Measurements from ENCODE around the gene TMEM258.

The TMEM258 gene

DNA sequence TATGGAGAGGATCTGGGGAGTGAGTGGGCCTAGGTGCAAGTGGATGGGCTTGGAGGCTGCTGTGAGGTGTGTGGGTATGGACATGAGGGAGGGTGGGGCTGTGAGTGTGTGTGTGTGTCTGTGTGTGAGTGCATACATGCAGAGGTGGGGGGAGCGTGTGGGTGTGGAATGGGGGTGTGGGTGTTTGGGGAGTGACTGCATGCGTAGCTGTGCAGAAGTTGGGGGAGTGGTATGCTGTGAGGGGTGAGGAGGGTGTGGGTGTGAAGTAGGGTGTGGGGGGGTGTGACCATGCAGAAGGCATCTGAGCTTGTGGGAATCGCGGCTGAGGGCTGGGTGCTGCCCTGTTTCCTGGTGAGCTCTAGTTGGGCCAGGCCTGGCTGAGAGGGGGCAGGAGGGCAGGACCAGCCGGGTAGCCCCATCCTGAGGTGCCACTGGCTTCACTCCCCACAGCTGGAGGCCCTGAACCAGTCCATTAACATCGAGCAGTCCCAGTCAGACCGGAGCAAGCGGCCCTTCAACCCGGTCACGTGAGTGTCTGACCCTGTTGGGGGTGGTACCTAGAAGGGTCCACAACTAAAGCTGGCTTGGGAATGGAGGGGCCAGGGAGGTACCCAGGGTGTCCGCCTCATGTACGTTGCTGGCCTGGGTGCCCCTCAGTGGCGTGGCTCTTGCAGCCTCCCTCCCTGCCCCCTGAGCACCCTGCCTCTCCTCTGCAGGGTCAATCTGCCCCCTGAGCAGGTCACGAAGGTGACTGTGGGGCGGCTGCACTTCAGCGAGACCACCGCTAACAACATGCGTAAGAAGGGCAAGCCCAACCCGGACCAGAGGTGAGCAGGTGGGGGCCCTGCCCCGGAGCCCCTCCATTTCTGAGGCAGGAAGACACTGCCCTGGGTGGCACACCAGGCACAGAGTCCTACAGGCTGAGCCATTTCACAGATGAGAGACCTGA lies 16.5 kb downstream of the TMEM258 start:
- no peak for DNase-seq (ENCODE audit: low read depth)
- TF ChIP-seq, protein P1, sequence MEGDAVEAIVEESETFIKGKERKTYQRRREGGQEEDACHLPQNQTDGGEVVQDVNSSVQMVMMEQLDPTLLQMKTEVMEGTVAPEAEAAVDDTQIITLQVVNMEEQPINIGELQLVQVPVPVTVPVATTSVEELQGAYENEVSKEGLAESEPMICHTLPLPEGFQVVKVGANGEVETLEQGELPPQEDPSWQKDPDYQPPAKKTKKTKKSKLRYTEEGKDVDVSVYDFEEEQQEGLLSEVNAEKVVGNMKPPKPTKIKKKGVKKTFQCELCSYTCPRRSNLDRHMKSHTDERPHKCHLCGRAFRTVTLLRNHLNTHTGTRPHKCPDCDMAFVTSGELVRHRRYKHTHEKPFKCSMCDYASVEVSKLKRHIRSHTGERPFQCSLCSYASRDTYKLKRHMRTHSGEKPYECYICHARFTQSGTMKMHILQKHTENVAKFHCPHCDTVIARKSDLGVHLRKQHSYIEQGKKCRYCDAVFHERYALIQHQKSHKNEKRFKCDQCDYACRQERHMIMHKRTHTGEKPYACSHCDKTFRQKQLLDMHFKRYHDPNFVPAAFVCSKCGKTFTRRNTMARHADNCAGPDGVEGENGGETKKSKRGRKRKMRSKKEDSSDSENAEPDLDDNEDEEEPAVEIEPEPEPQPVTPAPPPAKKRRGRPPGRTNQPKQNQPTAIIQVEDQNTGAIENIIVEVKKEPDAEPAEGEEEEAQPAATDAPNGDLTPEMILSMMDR (IDR thresholded peaks at IDR 0.05; ENCODE audit: insufficient read depth, low read depth, low read length, missing control alignments), result no peak
- H3K4me3 ChIP-seq (ENCODE audit: low read depth, low read length), result no peak overlapping the region

DNA sequence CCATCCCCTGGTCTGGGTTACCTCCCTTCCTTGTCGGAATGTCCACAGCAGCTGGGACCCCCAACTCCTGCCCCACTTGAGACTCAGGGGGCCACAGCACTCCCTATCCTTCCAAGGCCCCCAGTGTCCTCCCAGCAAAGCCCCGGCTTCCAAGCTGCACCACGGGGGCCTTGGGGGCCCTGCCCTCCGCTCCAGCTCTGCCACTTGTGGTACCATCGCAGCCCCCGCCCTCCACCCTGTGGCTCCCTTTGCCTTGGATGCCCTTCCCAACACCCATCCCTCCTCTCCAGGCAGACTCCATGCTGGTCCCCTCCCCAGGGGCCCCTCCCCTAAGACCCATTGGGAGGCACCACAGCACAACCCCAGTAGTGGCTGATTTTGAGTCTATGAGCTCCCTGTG lies 17.3 kb downstream of the TMEM258 start:
- no peak for DNase-seq (ENCODE audit: low read depth)
- no peak overlapping the region for H3K4me3 ChIP-seq (ENCODE audit: low read depth, low read length)
- TF ChIP-seq, protein P1 (IDR thresholded peaks at IDR 0.05; ENCODE audit: insufficient read depth, low read depth, low read length, missing control alignments), result no peak

DNA sequence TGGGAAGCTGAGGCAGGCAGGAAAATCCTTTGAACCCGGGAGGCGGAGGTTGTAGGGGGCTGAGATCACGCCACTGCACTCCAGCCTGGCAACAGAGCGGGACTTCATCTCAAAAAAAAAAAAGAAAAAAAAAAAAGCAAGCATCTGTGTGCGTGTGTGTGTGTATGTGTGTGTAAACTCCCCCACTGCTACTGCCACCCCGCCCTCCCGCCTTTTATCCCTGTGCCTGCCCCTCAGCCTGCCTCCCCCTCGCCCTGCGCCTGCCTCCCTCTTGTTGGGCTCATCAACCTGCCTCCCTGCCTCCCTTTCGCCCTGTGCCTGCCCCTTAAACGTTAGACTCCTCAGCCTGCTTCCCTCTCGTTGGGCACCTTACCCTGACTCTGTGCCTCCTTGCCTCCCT lies 18.0 kb downstream of the TMEM258 start:
- DNase-seq (ENCODE audit: low read depth), result no peak
- no peak overlapping the region for H3K4me3 ChIP-seq (ENCODE audit: low read depth, low read length)
- TF ChIP-seq, protein P1 (IDR thresholded peaks at IDR 0.05; ENCODE audit: insufficient read depth, low read depth, low read length, missing control alignments), result no peak

DNA sequence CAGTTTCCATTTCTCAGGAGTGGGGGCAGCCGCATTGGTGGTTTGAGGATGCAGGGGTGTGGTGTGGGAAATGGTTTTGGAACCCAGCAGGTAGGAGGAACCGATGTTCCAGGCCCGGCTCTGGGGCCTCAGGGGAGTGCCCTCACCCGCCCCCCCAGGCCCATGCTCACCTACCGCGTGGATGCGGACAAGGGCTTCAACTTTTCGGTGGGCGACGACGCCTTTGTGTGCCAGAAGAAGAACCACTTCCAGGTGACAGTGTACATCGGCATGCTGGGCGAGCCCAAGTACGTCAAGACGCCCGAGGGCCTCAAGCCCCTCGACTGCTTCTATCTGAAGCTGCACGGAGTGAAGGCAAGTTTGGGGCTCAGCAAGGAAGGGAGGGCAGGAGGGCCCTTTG lies 18.6 kb downstream of the TMEM258 start:
- DNase-seq (ENCODE audit: low read depth), result no peak
- H3K4me3 ChIP-seq (ENCODE audit: low read depth, low read length), result no peak overlapping the region
- TF ChIP-seq, protein P1 (IDR thresholded peaks at IDR 0.05; ENCODE audit: insufficient read depth, low read depth, low read length, missing control alignments), result no peak

DNA sequence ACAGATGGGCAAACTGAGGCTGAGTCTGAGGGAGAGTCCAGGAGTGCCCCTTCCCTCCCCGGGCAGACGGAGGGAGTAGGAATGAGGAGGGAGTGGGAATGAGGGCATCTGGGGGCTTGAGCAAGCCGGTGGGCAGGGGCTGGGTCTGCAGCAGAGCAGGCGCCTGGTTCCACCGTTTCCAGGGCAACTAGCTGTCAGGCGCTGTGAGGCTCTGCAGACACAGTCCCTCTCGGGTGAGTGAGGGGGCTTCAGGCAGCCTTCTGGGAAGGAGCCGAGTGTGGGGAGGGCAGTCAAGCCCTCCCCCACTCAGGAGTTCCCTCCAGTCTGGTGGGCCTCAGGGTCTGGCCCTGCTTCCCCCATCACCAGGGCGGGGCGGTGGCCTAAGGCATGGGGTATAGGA lies 19.0 kb downstream of the TMEM258 start:
- no peak overlapping the region for H3K4me3 ChIP-seq (ENCODE audit: low read depth, low read length)
- TF ChIP-seq, protein P1 (IDR thresholded peaks at IDR 0.05; ENCODE audit: insufficient read depth, low read depth, low read length, missing control alignments), result no peak
- no peak for DNase-seq (ENCODE audit: low read depth)

DNA sequence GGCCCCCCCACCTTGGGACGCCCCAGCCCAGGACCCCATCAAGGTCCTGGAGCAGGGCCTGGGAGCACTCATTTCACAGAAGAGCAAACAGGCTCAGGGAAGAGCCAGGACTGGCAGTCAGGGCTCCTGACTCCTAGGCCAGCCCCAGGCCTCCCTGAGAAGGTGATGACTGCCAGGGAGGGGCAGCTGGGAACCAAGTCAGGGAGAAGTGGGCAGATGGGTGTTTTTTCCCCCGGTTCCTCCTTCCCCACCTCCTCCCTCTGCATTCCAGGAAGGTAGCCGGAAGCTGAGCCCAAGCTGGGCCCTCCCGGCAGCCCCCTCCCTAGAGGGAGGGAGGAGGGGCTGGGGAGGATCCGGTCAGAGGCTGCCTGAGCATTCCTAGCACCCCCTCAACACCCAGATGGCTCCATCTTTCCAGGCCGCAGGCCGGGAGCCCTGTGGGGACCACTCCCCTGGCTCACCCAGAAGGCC lies 20.4 kb downstream of the TMEM258 start:
- TF ChIP-seq, protein P1 (IDR thresholded peaks at IDR 0.05; ENCODE audit: insufficient read depth, low read depth, low read length, missing control alignments), result no peak
- DNase-seq (ENCODE audit: low read depth), result no peak
- H3K4me3 ChIP-seq (ENCODE audit: low read depth, low read length), result no peak overlapping the region
